GM10266 (cell line): Measurements from ENCODE around the gene ANO6.

Source experiments
- DNase-seq: peaks from one replicate; pipeline ENCODE4 v3.0.0; 2012; ENCODE audit errors: extremely low spot score
- CTCF ChIP-seq: IDR thresholded peaks from 2 replicates; pipeline ENCODE4 v1.5.1; 2012; ENCODE audit warnings: mild to moderate bottlenecking, low read depth; ENCODE audit not compliant: control insufficient read depth, insufficient read depth; ENCODE audit errors: missing control alignments

Gene ANO6

GRCh38 chr12:45302621-45303369 is 86.9 kb downstream of the ANO6 start:
- no peak for DNase-seq
- TF ChIP-seq CTCF, result no peak

- TF ChIP-seq CTCF, result no peak
Measured at GRCh38 chr12:45303945-45304344, 88.0 kb downstream of the ANO6 start.

GRCh38 chr12:45304514-45305178 is 88.8 kb downstream of the ANO6 start:
- DNase-seq, result no peak
- no peak for TF ChIP-seq CTCF

More at GRCh38 chr12:45303945-45304344, 88.0 kb downstream of the ANO6 start:
- DNase-seq, result no peak

- no peak for DNase-seq
- TF ChIP-seq CTCF, result no peak
Measured at GRCh38 chr12:45305907-45306306, 90.0 kb downstream of the ANO6 start.

- TF ChIP-seq CTCF, result no peak
- DNase-seq, result no peak
Measured at GRCh38 chr12:45309836-45310626, 94.1 kb downstream of the ANO6 start.

- DNase-seq, result no peak
- TF ChIP-seq CTCF, result no peak
Measured at GRCh38 chr12:45310627-45310968, 94.7 kb downstream of the ANO6 start.
